GM12878 (cell line): Measurements from ENCODE around the gene IGSF6.
"Not testable (repeated sequence)": the region's sequence is repeated elsewhere in the genome, so short reads cannot be mapped to it uniquely, and the experiment has no call there.

Experiments used
- BACH1 ChIP-seq: fragments of 450-650 bp; IDR thresholded peaks from 2 replicates; pipeline ENCODE4 v1.6.1; 2017; ENCODE audit warnings: mild to moderate bottlenecking, borderline replicate concordance
- CBX5 ChIP-seq: sonication (generic); IDR thresholded peaks from 2 replicates; pipeline ENCODE4 v1.6.1; 2016; ENCODE audit warnings: low read depth, moderate library complexity, mild to moderate bottlenecking, inconsistent platforms
- CEBPB ChIP-seq, 2 experiments: fragments of 150-350 bp in 1 of 2; IDR thresholded peaks; 2 replicates each; pipeline ENCODE4 v1.6.1; 2012 to 2014; ENCODE audit warnings: low read depth in 2 of 2, low read length in 2 of 2, borderline replicate concordance in 1 of 2, inconsistent platforms in 1 of 2
- MEF2A ChIP-seq: IDR thresholded peaks from 2 replicates; pipeline ENCODE4 v1.6.1; 2011; ENCODE audit warnings: low read depth, mild to moderate bottlenecking, low read length, moderate library complexity; ENCODE audit not compliant: insufficient read depth
- POLR2A ChIP-seq: IDR thresholded peaks from 2 replicates; pipeline ENCODE4 v1.6.1; 2011; ENCODE audit warnings: low read depth, mild to moderate bottlenecking, low read length
- SMC3 ChIP-seq: IDR thresholded peaks from 2 replicates; pipeline ENCODE4 v1.6.1; 2011; ENCODE audit warnings: low read length, improper control_type of control experiment, borderline replicate concordance
- SRF ChIP-seq, 2 experiments: IDR thresholded peaks; 2 replicates each; pipeline ENCODE4 v1.6.1; 2011; ENCODE audit warnings: low read depth in 2 of 2, low read length in 2 of 2, mild to moderate bottlenecking in 1 of 2, moderate library complexity in 1 of 2
- ZNF24 ChIP-seq: fragments of 450-650 bp; IDR thresholded peaks from 2 replicates; pipeline ENCODE4 v1.6.1; 2017; ENCODE audit warnings: antibody characterized with exemption, mild to moderate bottlenecking
- TF ChIP-seq, protein P1 (sequence below), 3 experiments: IDR thresholded peaks in 2 of 3; conservative IDR thresholded peaks in 1 of 3; 2 replicates each; pipeline ENCODE4 v1.5.1; 2011; ENCODE audit warnings: low read depth in 3 of 3, low read length in 3 of 3, mild to moderate bottlenecking in 3 of 3, control low read depth in 2 of 3, moderate library complexity in 2 of 3, inconsistent platforms in 1 of 3, mixed read lengths in 1 of 3; ENCODE audit not compliant: control insufficient read depth in 2 of 3, insufficient read depth in 1 of 3; ENCODE audit errors: extremely low read depth in 1 of 3
- TF ChIP-seq, protein P2 (sequence below): IDR thresholded peaks from 2 replicates; pipeline ENCODE4 v1.6.1; 2012; ENCODE audit warnings: low read depth, low read length, improper control_type of control experiment

DNA sequence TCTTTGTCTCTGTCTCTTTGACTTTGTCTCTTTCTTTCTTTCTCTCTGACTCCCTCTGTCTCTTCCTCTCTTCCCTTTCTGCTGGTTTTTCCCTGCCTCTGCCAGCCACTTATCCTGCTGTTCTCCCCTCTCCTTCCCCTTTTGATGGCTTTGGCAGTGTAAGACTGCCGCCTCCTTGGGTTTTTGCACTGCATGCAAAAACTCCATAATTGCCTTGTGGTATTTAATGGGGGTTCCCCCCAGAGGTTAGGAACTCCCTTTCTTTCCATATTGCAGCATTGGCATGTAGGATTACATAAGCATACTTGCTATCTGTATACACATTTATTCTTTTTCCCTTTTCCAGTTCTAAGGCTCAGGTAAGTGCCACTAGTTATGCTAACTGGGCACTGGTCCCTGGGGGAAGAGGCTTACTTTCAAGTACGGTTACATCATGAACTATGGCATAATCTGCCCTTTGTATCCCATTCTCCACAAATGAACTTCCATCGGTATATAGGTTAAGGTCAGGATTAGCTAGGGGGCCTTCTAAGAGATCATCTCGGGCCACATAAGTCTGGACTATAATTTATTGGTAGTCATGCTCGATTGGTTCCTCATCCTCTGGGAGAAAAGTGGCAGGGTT is 20.3 kb downstream of the IGSF6 start:
- TF ChIP-seq MEF2A; BACH1; CEBPB (IDR thresholded peaks at IDR 0.05; ENCODE audit: borderline replicate concordance in 1 of 2, low read depth in 2 of 2, low read length in 2 of 2); CBX5; POLR2A; ZNF24; SMC3; SRF (IDR thresholded peaks at IDR 0.05; ENCODE audit: low read depth in 2 of 2, low read length in 2 of 2): not testable (repeated sequence)
- TF ChIP-seq, protein P1, sequence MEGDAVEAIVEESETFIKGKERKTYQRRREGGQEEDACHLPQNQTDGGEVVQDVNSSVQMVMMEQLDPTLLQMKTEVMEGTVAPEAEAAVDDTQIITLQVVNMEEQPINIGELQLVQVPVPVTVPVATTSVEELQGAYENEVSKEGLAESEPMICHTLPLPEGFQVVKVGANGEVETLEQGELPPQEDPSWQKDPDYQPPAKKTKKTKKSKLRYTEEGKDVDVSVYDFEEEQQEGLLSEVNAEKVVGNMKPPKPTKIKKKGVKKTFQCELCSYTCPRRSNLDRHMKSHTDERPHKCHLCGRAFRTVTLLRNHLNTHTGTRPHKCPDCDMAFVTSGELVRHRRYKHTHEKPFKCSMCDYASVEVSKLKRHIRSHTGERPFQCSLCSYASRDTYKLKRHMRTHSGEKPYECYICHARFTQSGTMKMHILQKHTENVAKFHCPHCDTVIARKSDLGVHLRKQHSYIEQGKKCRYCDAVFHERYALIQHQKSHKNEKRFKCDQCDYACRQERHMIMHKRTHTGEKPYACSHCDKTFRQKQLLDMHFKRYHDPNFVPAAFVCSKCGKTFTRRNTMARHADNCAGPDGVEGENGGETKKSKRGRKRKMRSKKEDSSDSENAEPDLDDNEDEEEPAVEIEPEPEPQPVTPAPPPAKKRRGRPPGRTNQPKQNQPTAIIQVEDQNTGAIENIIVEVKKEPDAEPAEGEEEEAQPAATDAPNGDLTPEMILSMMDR (IDR thresholded peaks at IDR 0.05 in 2 of 3, conservative IDR thresholded peaks at IDR 0.05 in 1 of 3; ENCODE audit: control insufficient read depth in 2 of 3, extremely low read depth in 1 of 3, insufficient read depth in 1 of 3, low read depth in 3 of 3, low read length in 3 of 3) = not testable (repeated sequence)
- TF ChIP-seq, protein P2, sequence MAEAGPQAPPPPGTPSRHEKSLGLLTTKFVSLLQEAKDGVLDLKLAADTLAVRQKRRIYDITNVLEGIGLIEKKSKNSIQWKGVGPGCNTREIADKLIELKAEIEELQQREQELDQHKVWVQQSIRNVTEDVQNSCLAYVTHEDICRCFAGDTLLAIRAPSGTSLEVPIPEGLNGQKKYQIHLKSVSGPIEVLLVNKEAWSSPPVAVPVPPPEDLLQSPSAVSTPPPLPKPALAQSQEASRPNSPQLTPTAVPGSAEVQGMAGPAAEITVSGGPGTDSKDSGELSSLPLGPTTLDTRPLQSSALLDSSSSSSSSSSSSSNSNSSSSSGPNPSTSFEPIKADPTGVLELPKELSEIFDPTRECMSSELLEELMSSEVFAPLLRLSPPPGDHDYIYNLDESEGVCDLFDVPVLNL = not testable (repeated sequence)
